MG63 (cell line): Measurements from ENCODE around the gene HNRNPA3. TPM values are rescaled to one million over a fixed set of nuclear protein-coding genes. Genes with fewer than 3 reads are reported as not detected.
"Not testable (repeated sequence)": the region's sequence is repeated elsewhere in the genome, so short reads cannot be mapped to it uniquely, and the experiment has no call there.

Experiments used
- DNase-seq: peaks from one replicate; pipeline ENCODE4 v3.0.0-alpha.2; 2020
- H3K27me3 ChIP-seq: fragments of 250-450 bp; sonication (Bioruptor Pico); 2 replicates; pipeline ENCODE4 v1.5.1; 2020; ENCODE audit warnings: mild to moderate bottlenecking, moderate library complexity
- H3K36me3 ChIP-seq: fragments of 250-450 bp; sonication (Bioruptor Pico); 2 replicates; pipeline ENCODE4 v1.5.1; 2020; ENCODE audit warnings: mild to moderate bottlenecking, moderate library complexity
- H3K4me3 ChIP-seq: fragments of 250-450 bp; sonication (Bioruptor Pico); 2 replicates; pipeline ENCODE4 v1.5.1; 2020; ENCODE audit warnings: mild to moderate bottlenecking, moderate library complexity
- H3K9me3 ChIP-seq: fragments of 250-450 bp; sonication (Bioruptor Pico); 2 replicates; pipeline ENCODE4 v1.5.1; 2020; ENCODE audit warnings: mild to moderate bottlenecking, moderate library complexity
- total RNA-seq: library from RNA; depleted of rRNA; stranded (reverse); fragments of >200 nt; shearing (Covaris generic); gene quantifications from 2 replicates; pipeline ENCODE4 v1.2.3, GENCODE V29; 2014; ENCODE audit warnings: low replicate concordance

The HNRNPA3 gene
- total RNA-seq, 1 experiment from 2014 or later = 21.1 TPM

DNA sequence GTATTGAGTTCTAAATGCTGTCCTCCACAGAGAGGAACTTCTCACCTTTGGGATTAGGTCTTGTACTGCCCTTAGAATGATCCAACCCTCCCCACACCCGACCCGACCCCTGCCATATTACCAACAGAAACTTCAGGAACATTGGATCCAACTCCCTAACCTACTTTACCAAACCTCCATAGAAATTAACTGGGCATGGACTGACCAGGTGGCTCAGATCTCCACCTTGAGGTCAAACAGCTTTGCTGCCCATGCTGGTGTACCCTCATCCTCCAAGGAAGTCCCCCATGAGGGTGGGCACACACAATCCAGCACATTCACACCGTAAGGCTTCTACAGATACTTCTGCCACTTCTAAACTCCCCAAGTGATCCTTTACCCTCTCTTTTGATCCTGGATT lies 30.5 kb downstream of the HNRNPA3 start:
- no peaks in the 10 kb centered on the region for H3K27me3 ChIP-seq
- peaks cover 33% of the 10 kb centered on the region for H3K36me3 ChIP-seq
- no peak overlapping the region for H3K4me3 ChIP-seq
- no peaks in the 10 kb centered on the region for H3K9me3 ChIP-seq
- no peak for DNase-seq

DNA sequence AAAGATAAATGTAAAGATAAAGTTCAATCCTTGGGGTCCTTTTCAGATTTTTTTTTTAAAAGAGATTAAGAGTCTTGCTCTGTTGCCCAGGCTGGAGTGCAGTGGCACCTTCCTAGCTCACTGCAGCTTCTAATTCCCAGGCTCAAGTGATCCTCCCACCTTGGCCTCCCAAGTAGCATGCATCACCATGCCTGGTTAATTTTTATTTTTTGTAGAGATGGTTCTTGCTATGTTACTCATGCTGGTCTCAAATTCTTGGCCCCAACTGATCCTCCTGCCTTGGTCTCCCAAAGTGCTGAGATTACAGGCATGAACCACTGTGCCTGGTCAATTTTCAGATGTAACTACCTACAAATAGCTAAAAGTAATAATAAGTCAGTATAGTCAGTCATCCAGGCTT lies 30.9 kb downstream of the HNRNPA3 start:
- H3K4me3 ChIP-seq = no peak overlapping the region
- no peak for DNase-seq
- no peaks in the 10 kb centered on the region for H3K9me3 ChIP-seq
- H3K27me3 ChIP-seq = no peaks in the 10 kb centered on the region
- peaks cover 31% of the 10 kb centered on the region for H3K36me3 ChIP-seq

DNA sequence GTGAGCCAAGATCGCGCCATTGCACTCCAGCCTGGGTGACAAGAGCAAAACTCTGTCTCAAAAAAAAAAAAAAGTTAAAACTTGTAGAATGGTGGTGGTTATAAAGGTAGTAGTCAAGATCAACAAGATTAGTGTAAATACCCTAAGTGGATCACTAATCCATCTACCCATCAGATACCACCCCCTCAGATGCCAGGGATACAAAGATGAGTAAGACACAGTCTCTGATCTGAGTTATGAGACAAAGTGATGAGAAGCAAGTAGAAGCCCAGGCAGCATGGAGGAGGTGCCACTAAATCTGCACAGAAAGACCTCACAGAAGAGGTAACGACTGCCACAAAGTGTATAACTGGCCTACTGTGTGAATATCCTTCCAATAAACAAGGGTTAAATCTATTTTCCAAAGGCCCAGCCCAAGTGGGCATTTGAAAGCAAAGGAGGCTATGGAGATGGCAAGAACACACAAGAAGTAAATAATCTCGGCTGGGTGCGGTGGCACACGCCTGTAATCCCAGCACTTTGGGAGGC lies 31.7 kb downstream of the HNRNPA3 start:
- Histone ChIP-seq H3K9me3 (no peaks in the 10 kb centered on the region), H3K36me3 (peaks cover 26% of the 10 kb centered on the region), H3K27me3 (no peaks in the 10 kb centered on the region), H3K4me3 (no peak overlapping the region)
- no peak for DNase-seq

DNA sequence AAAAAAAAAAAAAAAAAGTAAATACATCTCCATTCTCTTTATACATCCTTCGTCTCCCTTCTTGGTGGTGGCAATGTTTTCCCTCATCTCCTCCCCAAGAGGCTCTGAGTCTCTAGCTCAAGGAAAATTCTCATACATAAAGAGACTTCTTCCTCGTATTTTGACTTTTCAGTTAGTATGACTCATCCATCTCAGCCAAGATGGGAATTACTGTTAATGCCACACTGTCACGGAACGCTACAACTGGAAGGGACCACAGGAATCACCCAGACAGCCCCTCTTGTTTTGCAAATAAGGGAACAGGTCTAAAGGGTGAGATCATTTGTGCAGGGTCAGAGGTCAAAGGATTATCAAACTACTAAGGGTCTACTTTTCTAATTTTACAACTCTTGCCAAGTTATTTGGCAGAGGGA lies 32.4 kb downstream of the HNRNPA3 start:
- no peaks in the 10 kb centered on the region for H3K9me3 ChIP-seq
- H3K36me3 ChIP-seq = peaks cover 28% of the 10 kb centered on the region
- peak; percentile 66 for DNase-seq
- no peak overlapping the region for H3K4me3 ChIP-seq
- H3K27me3 ChIP-seq = no peaks in the 10 kb centered on the region

DNA sequence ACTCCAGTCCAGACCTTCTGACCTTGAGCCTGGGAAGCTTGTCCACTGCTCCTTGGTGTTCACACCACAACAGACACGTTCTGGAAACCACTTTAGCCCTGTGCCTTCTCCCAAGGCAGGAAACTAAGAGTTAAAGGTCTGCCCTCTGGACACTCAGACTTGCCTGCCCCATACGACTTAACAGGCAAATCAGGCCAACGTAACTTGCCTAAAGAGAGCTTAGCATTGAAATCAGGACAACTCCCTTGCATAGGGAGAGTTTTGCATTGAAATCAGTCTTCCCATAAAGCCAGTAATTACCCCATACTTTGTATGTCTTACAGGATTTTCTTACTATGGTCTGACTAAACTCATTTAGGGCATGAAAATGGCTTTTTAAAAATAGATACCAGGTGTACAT lies 33.4 kb downstream of the HNRNPA3 start:
- Histone ChIP-seq H3K36me3 (peaks cover 28% of the 10 kb centered on the region), H3K27me3 (no peaks in the 10 kb centered on the region), H3K4me3 (no peak overlapping the region), H3K9me3 (no peaks in the 10 kb centered on the region)
- DNase-seq = no peak

DNA sequence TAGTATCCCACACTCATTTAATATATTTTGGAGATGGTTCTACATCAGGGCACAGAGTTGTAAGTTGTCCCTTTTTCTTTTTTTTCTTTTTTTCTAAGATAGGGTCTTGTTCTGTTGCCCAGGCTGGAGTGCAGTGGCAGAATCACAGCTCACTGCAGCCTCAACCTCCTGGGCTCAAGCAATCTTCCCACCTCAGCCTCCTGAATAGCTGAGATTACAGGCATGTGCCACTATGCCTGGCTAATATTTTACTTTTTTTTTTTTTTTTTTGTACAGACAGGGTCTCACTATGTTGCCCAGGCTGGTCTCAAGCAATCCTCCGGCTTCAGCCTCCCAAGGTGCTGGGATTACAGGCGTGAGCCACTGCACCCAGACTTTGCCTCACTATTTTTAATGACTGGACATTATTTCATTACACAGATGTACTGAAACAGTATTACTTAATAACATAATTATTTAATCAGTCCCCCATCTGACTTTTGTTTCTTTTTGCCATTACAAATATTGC lies 34.0 kb downstream of the HNRNPA3 start:
- H3K9me3 ChIP-seq, DNase-seq, H3K4me3 ChIP-seq, H3K27me3 ChIP-seq: not testable (repeated sequence)
- peaks cover 31% of the 10 kb centered on the region for H3K36me3 ChIP-seq

DNA sequence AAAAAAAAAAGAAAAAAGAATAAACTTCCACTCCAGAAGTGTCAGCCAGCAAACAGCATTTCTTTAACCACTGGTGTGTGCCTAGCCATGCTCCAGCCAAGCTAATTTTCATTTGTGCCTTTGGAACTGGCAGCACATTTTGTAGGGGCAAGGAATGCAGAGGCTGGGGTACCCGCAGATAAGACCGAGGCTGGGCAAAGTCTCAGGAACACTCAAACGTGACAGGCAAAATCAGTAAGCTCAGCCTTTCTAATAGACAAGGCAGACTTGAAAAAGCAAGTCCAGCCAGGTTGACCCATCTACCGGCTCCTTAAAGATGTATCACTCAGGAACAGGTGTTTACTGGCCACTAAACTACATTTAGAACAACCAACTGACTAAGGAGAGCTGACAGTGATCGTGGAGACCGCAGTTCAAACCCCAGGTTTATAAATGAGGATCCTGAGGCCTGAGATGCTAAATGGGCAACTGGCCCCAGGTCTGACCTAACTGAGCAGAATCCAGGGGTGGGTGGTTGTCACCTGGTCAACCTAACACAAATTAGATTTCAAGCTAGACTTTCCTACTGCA lies 35.2 kb downstream of the HNRNPA3 start:
- no peak for DNase-seq
- Histone ChIP-seq H3K36me3 (peaks cover 40% of the 10 kb centered on the region), H3K4me3 (no peak overlapping the region), H3K27me3 (no peaks in the 10 kb centered on the region), H3K9me3 (no peaks in the 10 kb centered on the region)

DNA sequence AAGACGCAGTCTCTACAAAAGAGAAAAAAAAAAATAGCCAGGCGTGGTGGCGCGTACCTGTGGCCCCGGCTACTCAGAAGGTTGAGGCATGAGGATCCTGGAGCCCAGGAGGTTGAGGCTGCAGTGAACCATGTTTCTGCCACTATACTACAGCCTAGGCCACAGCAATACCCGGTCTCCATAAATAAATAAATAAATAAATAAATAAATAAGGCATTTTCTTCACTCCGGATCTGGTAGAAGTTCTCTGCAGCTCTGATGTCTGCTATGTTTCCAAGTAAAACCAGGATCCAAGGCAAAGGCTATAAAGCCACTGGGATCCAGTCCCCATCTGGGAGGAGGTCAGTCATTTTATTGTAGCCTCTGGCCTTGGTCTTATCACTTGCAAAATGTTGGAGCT lies 36.4 kb downstream of the HNRNPA3 start:
- DNase-seq = no peak
- H3K27me3 ChIP-seq = no peaks in the 10 kb centered on the region
- no peak overlapping the region for H3K4me3 ChIP-seq
- H3K9me3 ChIP-seq = no peaks in the 10 kb centered on the region
- H3K36me3 ChIP-seq = peaks cover 44% of the 10 kb centered on the region

DNA sequence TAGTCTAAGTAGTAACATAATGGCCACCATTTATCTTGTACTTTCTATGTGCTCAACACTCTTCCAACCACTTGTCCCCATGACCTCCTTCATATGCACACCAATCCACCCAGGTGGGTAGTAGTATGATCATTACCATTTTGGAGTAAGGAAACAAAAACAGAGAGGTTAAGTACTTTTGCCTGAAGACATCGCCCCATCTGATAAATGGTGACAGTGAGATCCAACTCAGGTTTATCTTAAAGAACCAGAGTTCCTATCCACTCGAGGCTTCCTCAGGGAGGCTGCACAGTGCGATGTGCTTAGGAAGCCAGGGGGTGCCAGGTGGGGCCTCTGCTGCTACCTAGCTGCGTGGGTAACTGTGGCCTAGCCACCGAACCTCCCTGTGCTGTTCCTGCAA lies 37.9 kb downstream of the HNRNPA3 start:
- H3K4me3 ChIP-seq = no peak overlapping the region
- H3K9me3 ChIP-seq = no peaks in the 10 kb centered on the region
- no peaks in the 10 kb centered on the region for H3K27me3 ChIP-seq
- DNase-seq = no peak
- peaks cover 53% of the 10 kb centered on the region for H3K36me3 ChIP-seq

DNA sequence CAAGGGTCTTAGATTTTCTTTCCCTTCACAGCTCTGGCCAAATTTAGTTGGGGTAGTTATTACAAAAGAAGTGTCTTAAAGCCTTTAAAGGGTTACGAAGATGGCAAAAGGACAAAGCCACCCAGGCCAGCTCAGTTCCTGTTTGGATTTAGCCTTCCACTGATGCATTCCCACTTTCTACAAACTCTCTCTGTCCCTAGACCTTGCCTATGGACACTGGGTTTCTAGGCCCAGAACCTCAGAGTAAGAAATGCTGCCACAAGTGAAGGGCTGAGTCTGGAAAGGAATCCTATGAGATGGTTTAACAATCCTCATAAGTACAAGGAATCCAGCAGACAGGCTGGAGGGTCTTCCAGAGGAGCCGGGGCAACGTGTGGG lies 38.6 kb downstream of the HNRNPA3 start:
- no peak overlapping the region for H3K4me3 ChIP-seq
- peaks cover 60% of the 10 kb centered on the region for H3K36me3 ChIP-seq
- DNase-seq = no peak
- H3K27me3 ChIP-seq = no peaks in the 10 kb centered on the region
- no peaks in the 10 kb centered on the region for H3K9me3 ChIP-seq

DNA sequence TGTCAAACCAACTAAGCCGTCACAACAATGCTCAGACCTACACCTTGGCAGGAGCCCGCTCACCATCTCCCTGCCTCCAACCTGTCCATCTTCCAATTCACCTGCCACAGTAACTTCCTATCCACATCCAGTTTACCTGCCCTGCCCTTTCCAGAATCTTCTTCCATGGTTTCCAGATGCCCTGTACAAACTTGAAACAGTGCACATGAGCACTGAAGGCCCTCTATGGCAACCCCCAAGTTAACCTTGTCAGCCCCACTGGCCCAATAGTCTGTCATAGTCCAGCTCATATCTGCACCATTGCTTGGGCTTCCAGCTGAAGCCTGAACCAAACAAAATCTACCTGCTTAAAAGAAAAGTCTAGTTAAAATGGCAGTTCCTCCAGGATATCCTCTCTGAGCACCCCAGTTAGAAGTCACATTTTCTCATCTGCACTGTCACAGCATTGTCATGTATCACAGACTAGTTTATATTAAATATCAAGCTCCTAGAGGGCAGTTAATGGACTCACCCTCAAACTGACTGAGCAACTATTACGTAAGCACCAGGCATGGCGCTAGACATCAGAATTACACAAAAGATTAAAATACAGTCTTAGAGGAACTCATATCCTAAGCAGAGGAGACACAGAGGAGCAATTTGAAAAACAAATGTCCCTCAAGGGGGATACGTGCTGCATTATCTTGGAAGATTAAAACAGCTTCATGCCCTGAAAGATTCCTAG lies 40.4 kb downstream of the HNRNPA3 start:
- peaks cover 75% of the 10 kb centered on the region for H3K36me3 ChIP-seq
- no peaks in the 10 kb centered on the region for H3K27me3 ChIP-seq
- peaks cover under 1% of the 10 kb centered on the region; the same call in 1 of the 2 replicates for H3K9me3 ChIP-seq
- no peak overlapping the region for H3K4me3 ChIP-seq
- no peak for DNase-seq

DNA sequence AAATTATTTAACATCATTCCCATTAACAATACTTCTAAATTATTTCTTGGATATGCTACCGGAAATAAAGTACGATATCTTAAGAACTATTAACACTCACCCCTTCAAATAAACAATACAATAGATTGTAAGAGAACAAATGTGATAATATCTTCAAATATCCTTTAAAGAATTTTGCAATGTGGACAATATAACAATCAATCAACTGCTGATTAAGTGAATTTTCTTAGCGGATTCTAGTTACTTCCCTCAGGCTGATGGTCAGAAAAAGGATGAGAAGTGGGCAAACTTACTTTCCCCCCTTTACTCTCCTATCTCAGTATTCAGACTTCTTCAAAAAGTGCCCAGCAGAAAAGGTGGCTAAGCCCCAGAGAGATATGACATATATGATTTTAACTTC lies 41.1 kb downstream of the HNRNPA3 start:
- Histone ChIP-seq H3K27me3 (no peaks in the 10 kb centered on the region), H3K9me3 (peaks cover 3% of the 10 kb centered on the region; the same call in 1 of the 2 replicates), H3K36me3 (peaks cover 78% of the 10 kb centered on the region), H3K4me3 (no peak overlapping the region)
- DNase-seq = no peak

DNA sequence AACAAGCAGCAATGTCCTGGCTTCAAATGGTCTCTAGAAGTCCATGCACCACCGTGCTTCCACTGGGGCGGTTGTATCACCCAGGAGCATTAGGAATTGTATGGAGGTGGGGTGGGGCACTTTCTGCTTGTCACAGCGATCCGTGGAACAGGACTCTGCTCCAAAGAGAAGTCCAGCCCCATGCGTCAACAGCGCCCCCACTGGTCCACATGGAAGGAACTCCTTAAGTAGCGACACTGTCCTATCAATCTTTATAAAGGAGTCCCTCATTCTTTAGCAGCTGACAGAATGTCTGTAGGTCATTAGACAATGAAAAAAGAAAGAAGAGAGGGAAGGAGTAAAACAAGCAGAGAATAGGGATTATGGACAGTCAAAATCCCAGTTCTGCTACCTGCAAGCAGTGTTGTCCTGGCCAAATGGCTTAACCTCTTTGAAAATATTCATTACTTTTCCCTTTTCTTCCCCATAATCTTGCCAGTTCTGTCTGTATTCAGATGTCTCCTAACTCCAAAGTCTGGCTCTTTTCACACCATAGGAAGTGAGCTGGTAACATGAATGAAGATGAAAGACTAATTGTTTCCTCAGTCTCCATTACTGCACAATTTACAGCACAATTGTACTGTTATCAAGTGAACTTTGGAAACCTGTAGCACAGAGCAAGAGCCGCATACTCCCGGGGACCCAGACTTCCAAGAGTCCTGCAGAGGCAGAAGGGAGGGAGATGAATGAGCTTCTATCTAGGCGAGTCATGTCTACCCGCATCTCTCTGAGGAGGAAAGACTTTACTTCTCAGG lies 42.0 kb downstream of the HNRNPA3 start:
- Histone ChIP-seq H3K27me3 (no peaks in the 10 kb centered on the region), H3K9me3 (peaks cover 3% of the 10 kb centered on the region; the same call in 1 of the 2 replicates), H3K36me3 (peaks cover 85% of the 10 kb centered on the region), H3K4me3 (no peak overlapping the region)
- no peak for DNase-seq

DNA sequence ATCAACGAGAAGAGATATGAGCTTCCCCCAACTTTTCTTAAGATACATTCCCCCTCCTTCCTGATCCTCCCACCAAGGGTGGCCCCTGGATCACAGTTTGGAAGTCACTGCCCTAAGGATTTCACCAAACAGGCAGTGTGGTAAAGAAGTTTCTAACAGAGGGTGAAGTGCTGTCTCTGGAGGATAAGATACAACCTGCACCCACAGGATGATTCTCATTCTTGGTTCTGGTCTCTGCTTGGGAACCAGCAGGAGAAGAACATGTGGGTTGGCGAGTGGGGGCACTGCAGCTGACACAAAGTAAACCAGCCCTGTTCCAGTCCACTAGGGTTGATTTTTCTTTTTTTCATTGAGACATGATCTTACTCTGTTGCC lies 42.6 kb downstream of the HNRNPA3 start:
- no peak for DNase-seq
- peaks cover 85% of the 10 kb centered on the region for H3K36me3 ChIP-seq
- H3K9me3 ChIP-seq = peaks cover 3% of the 10 kb centered on the region; the same call in 1 of the 2 replicates
- H3K4me3 ChIP-seq = no peak overlapping the region
- no peaks in the 10 kb centered on the region for H3K27me3 ChIP-seq

DNA sequence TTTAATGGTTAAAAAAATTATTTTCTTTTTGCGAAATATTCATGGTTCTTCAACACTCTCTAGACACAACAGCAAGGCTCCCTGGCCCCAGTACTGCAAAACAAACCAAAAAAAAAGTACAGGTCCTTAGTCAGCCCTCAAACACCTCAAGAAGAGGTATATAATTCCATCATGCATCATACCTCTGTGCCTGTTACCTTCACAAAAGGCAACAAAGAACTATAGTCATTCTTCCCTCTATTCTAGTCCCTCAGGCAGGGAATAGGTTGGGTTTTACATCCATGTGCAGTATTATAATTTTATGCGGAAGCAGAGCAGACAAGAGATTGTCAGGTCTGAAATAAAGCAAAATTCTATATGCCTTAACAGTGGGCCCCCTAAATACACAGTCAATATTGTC lies 43.4 kb downstream of the HNRNPA3 start:
- Histone ChIP-seq H3K4me3 (no peak overlapping the region), H3K36me3 (peaks cover 81% of the 10 kb centered on the region), H3K27me3 (no peaks in the 10 kb centered on the region), H3K9me3 (peaks cover 3% of the 10 kb centered on the region; the same call in 1 of the 2 replicates)
- DNase-seq = no peak

DNA sequence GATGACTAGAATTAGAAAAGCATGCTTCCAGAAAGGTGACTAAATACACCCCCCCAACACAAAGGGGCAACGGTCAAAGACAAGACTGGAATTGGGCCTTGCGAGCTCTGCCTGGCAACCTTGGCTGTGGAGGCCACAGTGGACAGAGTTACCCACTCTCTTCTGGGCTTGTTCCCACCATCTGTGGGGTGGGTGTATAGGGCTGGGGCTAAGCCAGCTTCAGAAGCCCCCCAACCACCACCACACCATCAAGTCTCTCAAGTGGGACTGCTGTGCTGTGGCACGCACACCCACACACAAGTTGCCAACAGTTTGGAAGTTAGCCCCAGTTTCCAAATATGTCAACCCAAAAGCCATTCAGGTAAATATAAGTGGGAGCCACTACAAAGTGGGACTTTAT lies 44.1 kb downstream of the HNRNPA3 start:
- no peaks in the 10 kb centered on the region for H3K27me3 ChIP-seq
- peaks cover 81% of the 10 kb centered on the region for H3K36me3 ChIP-seq
- no peak overlapping the region for H3K4me3 ChIP-seq
- peaks cover 3% of the 10 kb centered on the region; the same call in 1 of the 2 replicates for H3K9me3 ChIP-seq
- DNase-seq = no peak

DNA sequence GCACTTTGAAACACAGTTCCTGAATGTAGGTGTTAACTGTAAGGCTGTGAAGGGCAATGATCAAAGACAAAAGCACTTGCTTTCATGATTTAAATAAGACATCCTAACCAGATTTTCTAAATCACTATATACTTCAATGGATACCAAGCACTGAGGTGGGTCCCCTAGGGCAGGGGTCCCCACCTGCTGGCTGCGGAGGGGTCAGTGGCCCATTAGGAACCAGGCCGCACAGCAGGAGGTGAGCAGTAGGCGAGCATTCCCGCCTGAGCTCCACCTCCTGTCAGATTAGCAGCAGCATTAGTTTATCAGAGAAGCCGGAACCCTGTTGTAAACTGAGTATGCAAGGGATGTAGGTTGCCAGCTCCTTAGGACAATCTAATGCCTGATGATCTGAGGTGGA lies 44.9 kb downstream of the HNRNPA3 start:
- Histone ChIP-seq H3K36me3 (peaks cover 82% of the 10 kb centered on the region), H3K9me3 (peaks cover 3% of the 10 kb centered on the region; the same call in 1 of the 2 replicates), H3K4me3 (no peak overlapping the region), H3K27me3 (no peaks in the 10 kb centered on the region)
- DNase-seq = no peak
